ENCODE data around the gene APBB1. TPM values are rescaled to one million over a fixed set of nuclear protein-coding genes. Genes with fewer than 3 reads are reported as not detected.

APBB1 gene
- total and polyA plus RNA-seq, 9 of the 15 experiments (the other 6 are each of a cell fraction or from before 2014, with no cell fraction given), result 0.04 to 0.73 (median 0.40) TPM

DNA sequence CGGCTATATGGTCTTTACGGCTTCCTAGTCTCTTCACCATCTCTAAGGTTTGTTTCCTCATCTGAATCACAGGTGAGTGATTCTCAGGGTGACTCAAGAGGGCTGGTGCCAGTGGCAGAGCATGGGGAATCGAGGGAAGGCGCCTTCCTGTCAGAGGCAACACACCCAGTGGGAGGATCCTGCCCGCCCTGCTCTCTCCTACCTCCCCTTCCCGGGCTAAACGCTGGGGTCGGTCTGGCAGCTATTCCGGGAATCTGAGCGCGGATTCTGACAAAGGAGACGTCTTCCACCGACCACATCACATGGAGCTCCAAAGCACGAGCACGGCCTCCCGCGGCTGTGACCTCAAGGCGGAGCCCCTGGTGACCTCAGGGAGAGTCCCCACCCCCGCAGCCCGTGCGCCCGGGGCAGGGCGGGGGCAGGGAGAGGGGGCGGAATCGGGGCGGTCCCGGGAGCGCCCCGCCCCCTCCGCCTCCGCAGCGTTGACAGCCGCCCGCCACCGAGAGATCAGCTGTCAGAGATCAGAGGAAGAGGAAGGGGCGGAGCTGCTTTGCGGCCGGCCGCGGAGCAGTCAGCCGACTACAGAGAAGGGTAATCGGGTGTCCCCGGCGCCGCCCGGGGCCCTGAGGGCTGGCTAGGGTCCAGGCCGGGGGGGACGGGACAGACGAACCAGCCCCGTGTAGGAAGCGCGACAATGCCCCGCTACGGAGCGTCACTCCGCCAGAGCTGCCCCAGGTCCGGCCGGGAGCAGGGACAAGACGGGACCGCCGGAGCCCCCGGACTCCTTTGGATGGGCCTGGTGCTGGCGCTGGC is 28.8 kb downstream of the APBB1 start, which contains the start of gene SMPD1 (continued):
- TF ChIP-seq, protein P1, sequence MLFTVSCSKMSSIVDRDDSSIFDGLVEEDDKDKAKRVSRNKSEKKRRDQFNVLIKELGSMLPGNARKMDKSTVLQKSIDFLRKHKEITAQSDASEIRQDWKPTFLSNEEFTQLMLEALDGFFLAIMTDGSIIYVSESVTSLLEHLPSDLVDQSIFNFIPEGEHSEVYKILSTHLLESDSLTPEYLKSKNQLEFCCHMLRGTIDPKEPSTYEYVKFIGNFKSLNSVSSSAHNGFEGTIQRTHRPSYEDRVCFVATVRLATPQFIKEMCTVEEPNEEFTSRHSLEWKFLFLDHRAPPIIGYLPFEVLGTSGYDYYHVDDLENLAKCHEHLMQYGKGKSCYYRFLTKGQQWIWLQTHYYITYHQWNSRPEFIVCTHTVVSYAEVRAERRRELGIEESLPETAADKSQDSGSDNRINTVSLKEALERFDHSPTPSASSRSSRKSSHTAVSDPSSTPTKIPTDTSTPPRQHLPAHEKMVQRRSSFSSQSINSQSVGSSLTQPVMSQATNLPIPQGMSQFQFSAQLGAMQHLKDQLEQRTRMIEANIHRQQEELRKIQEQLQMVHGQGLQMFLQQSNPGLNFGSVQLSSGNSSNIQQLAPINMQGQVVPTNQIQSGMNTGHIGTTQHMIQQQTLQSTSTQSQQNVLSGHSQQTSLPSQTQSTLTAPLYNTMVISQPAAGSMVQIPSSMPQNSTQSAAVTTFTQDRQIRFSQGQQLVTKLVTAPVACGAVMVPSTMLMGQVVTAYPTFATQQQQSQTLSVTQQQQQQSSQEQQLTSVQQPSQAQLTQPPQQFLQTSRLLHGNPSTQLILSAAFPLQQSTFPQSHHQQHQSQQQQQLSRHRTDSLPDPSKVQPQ (CRISPR knock-in tag; IDR thresholded peaks at IDR 0.05; ENCODE audit: borderline replicate concordance), result no peak
- TF ChIP-seq MGA (IDR thresholded peaks at IDR 0.05) (peak; percentile 95), TBP (optimal IDR thresholded peaks at IDR 0.05; ENCODE audit: low read depth, low read length) (no peak), E2F3 (CRISPR knock-in tag; IDR thresholded peaks at IDR 0.05) (no peak)
- TF ChIP-seq, protein P2, sequence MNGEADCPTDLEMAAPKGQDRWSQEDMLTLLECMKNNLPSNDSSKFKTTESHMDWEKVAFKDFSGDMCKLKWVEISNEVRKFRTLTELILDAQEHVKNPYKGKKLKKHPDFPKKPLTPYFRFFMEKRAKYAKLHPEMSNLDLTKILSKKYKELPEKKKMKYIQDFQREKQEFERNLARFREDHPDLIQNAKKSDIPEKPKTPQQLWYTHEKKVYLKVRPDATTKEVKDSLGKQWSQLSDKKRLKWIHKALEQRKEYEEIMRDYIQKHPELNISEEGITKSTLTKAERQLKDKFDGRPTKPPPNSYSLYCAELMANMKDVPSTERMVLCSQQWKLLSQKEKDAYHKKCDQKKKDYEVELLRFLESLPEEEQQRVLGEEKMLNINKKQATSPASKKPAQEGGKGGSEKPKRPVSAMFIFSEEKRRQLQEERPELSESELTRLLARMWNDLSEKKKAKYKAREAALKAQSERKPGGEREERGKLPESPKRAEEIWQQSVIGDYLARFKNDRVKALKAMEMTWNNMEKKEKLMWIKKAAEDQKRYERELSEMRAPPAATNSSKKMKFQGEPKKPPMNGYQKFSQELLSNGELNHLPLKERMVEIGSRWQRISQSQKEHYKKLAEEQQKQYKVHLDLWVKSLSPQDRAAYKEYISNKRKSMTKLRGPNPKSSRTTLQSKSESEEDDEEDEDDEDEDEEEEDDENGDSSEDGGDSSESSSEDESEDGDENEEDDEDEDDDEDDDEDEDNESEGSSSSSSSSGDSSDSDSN (IDR thresholded peaks at IDR 0.05; ENCODE audit: borderline replicate concordance in 1 of 2, low read depth in 2 of 2, low read length in 2 of 2), result peak in 1 of 2 experiments; percentile 86; a peak in 2 of 4 replicates
- TF ChIP-seq, protein P3, sequence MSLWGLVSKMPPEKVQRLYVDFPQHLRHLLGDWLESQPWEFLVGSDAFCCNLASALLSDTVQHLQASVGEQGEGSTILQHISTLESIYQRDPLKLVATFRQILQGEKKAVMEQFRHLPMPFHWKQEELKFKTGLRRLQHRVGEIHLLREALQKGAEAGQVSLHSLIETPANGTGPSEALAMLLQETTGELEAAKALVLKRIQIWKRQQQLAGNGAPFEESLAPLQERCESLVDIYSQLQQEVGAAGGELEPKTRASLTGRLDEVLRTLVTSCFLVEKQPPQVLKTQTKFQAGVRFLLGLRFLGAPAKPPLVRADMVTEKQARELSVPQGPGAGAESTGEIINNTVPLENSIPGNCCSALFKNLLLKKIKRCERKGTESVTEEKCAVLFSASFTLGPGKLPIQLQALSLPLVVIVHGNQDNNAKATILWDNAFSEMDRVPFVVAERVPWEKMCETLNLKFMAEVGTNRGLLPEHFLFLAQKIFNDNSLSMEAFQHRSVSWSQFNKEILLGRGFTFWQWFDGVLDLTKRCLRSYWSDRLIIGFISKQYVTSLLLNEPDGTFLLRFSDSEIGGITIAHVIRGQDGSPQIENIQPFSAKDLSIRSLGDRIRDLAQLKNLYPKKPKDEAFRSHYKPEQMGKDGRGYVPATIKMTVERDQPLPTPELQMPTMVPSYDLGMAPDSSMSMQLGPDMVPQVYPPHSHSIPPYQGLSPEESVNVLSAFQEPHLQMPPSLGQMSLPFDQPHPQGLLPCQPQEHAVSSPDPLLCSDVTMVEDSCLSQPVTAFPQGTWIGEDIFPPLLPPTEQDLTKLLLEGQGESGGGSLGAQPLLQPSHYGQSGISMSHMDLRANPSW (CRISPR knock-in tag; IDR thresholded peaks at IDR 0.05), result no peak

All from K562 (cell line).